ENCODE data around the gene TPGS1. TPM values are rescaled to one million over a fixed set of nuclear protein-coding genes. Genes with fewer than 3 reads are reported as not detected.

The TPGS1 gene
- total RNA-seq, 1 experiment from 2014 or later: 13.8 TPM

DNA sequence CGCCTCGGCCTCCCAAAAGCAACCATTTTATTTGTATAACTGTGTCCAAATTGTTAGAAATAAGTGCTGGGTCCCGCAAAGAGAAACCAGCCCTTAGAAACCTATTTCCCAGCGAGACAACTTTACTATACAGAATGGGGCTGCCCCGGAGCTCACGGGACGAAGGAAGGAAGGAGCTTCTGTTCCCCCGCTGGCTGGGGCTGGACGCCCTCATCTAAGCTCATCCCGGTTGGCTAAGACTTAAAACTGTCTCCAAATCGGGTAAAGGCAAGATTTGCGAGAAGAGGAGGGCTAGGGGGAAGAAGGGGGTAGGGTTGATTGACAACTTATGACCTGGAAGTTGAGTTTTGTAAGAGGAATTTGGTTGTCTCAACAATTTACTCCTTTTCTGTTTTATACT lies 52.8 kb downstream of the TPGS1 start:
- Histone ChIP-seq H3K4me3 (no peak overlapping the region), H3K9me2 (ENCODE audit: insufficient read depth) (no peaks in the 10 kb centered on the region), H3K79me2 (ENCODE audit: low read depth) (no peaks in the 10 kb centered on the region), H3K9me3 (ENCODE audit: insufficient read depth, low read depth) (no peaks in the 10 kb centered on the region), H3K36me3 (ENCODE audit: low read depth) (no peaks in the 10 kb centered on the region), H2AFZ (no peak overlapping the region), H3K4me1 (replicated peaks; ENCODE audit: insufficient read depth) (peaks cover 24% of the 10 kb centered on the region), H3K27ac (no peak overlapping the region), H4K20me1 (ENCODE audit: insufficient read depth) (no peaks in the 10 kb centered on the region), H3K4me2 (no peak overlapping the region), H3F3A (ENCODE audit: insufficient read depth, low read depth) (peaks cover 16% of the 10 kb centered on the region; the same call in 1 of the 2 replicates), H3K27me3 (ENCODE audit: insufficient read depth, low read depth) (no peaks in the 10 kb centered on the region)
- ChIA-PET POLR2A (ENCODE audit: unreplicated experiment) (no interaction called here), CTCF (no interaction called here)
- BruUV-seq (replicated peaks): no TSS peak
- TF ChIP-seq, protein P1, sequence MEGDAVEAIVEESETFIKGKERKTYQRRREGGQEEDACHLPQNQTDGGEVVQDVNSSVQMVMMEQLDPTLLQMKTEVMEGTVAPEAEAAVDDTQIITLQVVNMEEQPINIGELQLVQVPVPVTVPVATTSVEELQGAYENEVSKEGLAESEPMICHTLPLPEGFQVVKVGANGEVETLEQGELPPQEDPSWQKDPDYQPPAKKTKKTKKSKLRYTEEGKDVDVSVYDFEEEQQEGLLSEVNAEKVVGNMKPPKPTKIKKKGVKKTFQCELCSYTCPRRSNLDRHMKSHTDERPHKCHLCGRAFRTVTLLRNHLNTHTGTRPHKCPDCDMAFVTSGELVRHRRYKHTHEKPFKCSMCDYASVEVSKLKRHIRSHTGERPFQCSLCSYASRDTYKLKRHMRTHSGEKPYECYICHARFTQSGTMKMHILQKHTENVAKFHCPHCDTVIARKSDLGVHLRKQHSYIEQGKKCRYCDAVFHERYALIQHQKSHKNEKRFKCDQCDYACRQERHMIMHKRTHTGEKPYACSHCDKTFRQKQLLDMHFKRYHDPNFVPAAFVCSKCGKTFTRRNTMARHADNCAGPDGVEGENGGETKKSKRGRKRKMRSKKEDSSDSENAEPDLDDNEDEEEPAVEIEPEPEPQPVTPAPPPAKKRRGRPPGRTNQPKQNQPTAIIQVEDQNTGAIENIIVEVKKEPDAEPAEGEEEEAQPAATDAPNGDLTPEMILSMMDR (conservative IDR thresholded peaks at IDR 0.05): no peak
- no peak for TF ChIP-seq EZH2 (IDR thresholded peaks at IDR 0.05; ENCODE audit: low read depth)
- DNase-seq: no peak
- intact Hi-C loops (cut with micrococcal nuclease; ENCODE audit: unreplicated experiment): no loop called here

DNA sequence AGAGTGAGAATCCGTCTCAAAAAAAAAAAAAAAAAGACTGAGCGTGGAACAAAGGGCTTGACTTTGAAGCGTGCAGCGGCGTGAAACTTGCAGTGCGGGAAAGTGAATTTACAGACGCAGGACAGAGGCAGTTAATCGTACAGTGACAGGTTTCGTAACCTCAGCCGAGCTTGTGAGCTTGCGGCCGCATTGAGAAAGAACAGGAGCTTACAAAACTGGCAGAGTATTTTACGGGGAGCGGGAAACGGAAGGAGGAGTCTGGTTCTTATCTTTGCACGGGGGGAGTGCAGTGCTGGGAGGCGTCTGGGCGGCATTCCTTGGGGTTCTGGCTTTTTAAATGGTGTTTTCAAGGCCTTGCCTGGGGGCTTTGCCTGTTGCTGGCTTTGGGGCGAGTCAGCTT lies 59.1 kb downstream of the TPGS1 start:
- ChIA-PET CTCF (no interaction called here), POLR2A (ENCODE audit: unreplicated experiment) (no interaction called here)
- no peaks in the 10 kb centered on the region for H3K9me2 ChIP-seq (ENCODE audit: insufficient read depth)
- H3K4me3 ChIP-seq: no peak overlapping the region
- TF ChIP-seq, protein P1 (conservative IDR thresholded peaks at IDR 0.05): no peak
- no peak for TF ChIP-seq EZH2 (IDR thresholded peaks at IDR 0.05; ENCODE audit: low read depth)
- BruUV-seq (replicated peaks): no TSS peak
- H3K79me2 ChIP-seq (ENCODE audit: low read depth): no peaks in the 10 kb centered on the region
- H3K4me2 ChIP-seq: no peak overlapping the region
- no peak for DNase-seq
- H3K9me3 ChIP-seq (ENCODE audit: insufficient read depth, low read depth): no peaks in the 10 kb centered on the region
- peaks cover 18% of the 10 kb centered on the region for H3F3A ChIP-seq (ENCODE audit: insufficient read depth, low read depth)
- H3K27me3 ChIP-seq (ENCODE audit: insufficient read depth, low read depth): no peaks in the 10 kb centered on the region
- no peaks in the 10 kb centered on the region for H3K36me3 ChIP-seq (ENCODE audit: low read depth)
- intact Hi-C loops (cut with micrococcal nuclease; ENCODE audit: unreplicated experiment): no loop called here
- no peaks in the 10 kb centered on the region for H3K4me1 ChIP-seq (replicated peaks; ENCODE audit: insufficient read depth)
- H4K20me1 ChIP-seq (ENCODE audit: insufficient read depth): no peaks in the 10 kb centered on the region
- H3K27ac ChIP-seq: no peak overlapping the region
- no peak overlapping the region for H2AFZ ChIP-seq

DNA sequence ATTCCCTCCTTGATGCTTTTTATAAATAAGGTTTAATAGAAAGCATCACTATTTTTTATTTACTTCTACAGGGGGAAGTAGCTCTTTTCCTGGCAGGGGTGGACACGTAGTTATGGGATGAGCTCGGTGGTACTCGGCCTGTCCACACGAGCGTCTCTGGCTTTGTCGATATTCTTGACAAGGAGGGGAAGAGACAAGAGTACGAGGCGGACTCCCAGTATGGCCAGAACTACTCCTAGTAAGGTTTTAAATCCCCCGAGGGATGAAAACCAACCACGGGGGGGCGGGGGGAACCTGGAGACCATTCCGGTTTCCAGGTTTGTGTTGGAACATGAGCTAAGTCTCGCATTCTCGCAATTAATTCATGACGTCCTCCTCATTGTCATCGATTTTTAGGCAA lies 59.5 kb downstream of the TPGS1 start:
- POLR2A ChIA-PET (ENCODE audit: unreplicated experiment): no interaction called here
- Histone ChIP-seq H3F3A (ENCODE audit: insufficient read depth, low read depth) (peaks cover 23% of the 10 kb centered on the region), H2AFZ (no peak overlapping the region), H3K4me2 (no peak overlapping the region), H3K9me3 (ENCODE audit: insufficient read depth, low read depth) (no peaks in the 10 kb centered on the region), H3K79me2 (ENCODE audit: low read depth) (no peaks in the 10 kb centered on the region), H3K9me2 (ENCODE audit: insufficient read depth) (no peaks in the 10 kb centered on the region), H4K20me1 (ENCODE audit: insufficient read depth) (no peaks in the 10 kb centered on the region), H3K27ac (no peak overlapping the region), H3K36me3 (ENCODE audit: low read depth) (no peaks in the 10 kb centered on the region), H3K4me1 (replicated peaks; ENCODE audit: insufficient read depth) (no peaks in the 10 kb centered on the region), H3K4me3 (no peak overlapping the region), H3K27me3 (ENCODE audit: insufficient read depth, low read depth) (no peaks in the 10 kb centered on the region)
- CTCF ChIA-PET: no interaction called here
- no TSS peak for BruUV-seq (replicated peaks)
- no peak for DNase-seq
- intact Hi-C loops (cut with micrococcal nuclease; ENCODE audit: unreplicated experiment): no loop called here
- TF ChIP-seq EZH2 (IDR thresholded peaks at IDR 0.05; ENCODE audit: low read depth): no peak
- TF ChIP-seq, protein P1 (conservative IDR thresholded peaks at IDR 0.05): no peak

Measured in PC-9 (cell line).